ENCODE measurements around the gene PPP1R14B.
A peak's percentile ranks its signal among the peaks of the same experiment; 100 is the strongest.

DNA sequence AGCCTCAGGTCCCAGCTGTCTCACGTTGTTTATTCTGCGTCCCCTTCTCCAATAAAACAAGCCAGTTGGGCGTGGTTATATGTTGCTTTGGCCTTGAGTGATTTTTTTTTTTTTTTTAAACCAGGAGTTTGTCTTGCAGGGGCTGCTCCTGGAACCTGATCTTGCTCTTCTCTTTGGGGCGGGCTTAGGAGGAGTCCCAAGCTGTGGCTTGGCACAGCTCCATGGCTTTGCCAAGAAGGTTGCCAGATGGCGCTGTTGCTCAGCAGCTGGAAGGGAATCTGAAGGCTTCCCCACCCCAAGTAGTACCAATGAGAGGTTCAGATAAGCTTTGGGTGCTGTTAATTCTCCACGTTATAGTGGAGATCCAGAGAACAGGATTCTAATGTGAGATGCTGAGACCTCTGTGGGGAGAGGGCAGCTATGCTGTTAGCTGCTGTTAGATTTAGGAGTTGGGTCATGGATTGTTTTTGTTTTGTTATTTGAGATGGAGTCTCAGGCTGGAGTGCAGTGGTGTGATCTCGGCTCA, 42.2 kb downstream of the PPP1R14B start:
- 0 out of 2 replicates have a peak, but pooled peaks have one; percentile 30 for TF ChIP-seq POLR2A (IDR thresholded peaks at IDR 0.05; ENCODE audit: low read depth, low read length)
- TF ChIP-seq PAX5 (IDR thresholded peaks at IDR 0.05; ENCODE audit: insufficient read depth, low read length, severe bottlenecking) = no peak
- TF ChIP-seq POLR2AphosphoS5 (IDR thresholded peaks at IDR 0.05; ENCODE audit: low read depth, low read length) = 0 out of 2 replicates have a peak, but pooled peaks have one; percentile 36
